Adrenal gland (tissue), 12 donors: ENCODE measurements around the gene MEX3A. TPM values are rescaled to one million over a fixed set of nuclear protein-coding genes. Genes with fewer than 3 reads are reported as not detected.

Experiments used
- DNase-seq, 7 donors: peaks; one replicate each; pipeline ENCODE4 v3.0.0-alpha.2; 2019 to 2020
- H3K27ac ChIP-seq, 5 donors: fragments of 200-600 bp; sonication (generic) in 4 of 5; 1 replicate in 3 of 5; 2 replicates in 2 of 5; pipeline versions ENCODE4 v1.5.1 to v1.8.0; 2016 to 2020; ENCODE audit warnings: mild to moderate bottlenecking in 1 of 5
- H3K27me3 ChIP-seq: fragments of 200-600 bp; 2 replicates; pipeline ENCODE4 v1.8.0; 2021
- H3K36me3 ChIP-seq, 2 donors: fragments of 200-600 bp; replicated peaks in 1 of 2; 1 replicate in 1 of 2; 2 replicates in 1 of 2; pipeline versions ENCODE4 v1.5.1 to v1.8.0; 2018 to 2022
- H3K4me1 ChIP-seq, 2 donors: fragments of 200-600 bp; replicated peaks in 1 of 2; 1 replicate in 1 of 2; 2 replicates in 1 of 2; pipeline versions ENCODE4 v1.5.1 to v1.8.0; 2018 to 2021
- H3K4me3 ChIP-seq, 4 donors: fragments of 200-600 bp; sonication (generic) in 3 of 4; one replicate each; pipeline ENCODE4 v1.5.1; 2016 to 2018
- H3K9me3 ChIP-seq, 3 donors: fragments of 200-600 bp; sonication (generic) in 1 of 3; replicated peaks in 1 of 3; 1 replicate in 2 of 3; 2 replicates in 1 of 3; pipeline versions ENCODE4 v1.5.1 to v1.8.0; 2016 to 2021
- POLR2A ChIP-seq, 2 donors: fragments of 450-650 bp; IDR thresholded peaks; one replicate each; pipeline ENCODE4 v1.6.1; 2017; ENCODE audit warnings: antibody characterized with exemption in 2 of 2, mild to moderate bottlenecking in 2 of 2, moderate library complexity in 1 of 2
- WGBS, 4 donors: extraction: QIAGEN DNeasy Blood & Tissue Kit in 2 of 4; methylation state at CpG; one replicate each; pipeline versions ENCODE4 v1.1.5 to v1.1.7; 2013 to 2017; 5-methylcytosine and 5-hydroxymethylcytosine counted together
- intact Hi-C, 2 donors: fragments of 100-400 bp; cut with DNase I; formaldehyde crosslinking; loops; one replicate each; pipeline versions ENCODE4 v1.14.1 to v1.15.0; 2022 to 2023
- polyA plus RNA-seq, 3 donors: library from polyadenylated mRNA; stranded (reverse); fragments of 200-250 nt in 2 of 3; fragments of 350-450 nt in 1 of 3; fragmentation: Illumina TruSeq in 1 of 3; extraction: RNeasy Lipid Tissue Mini Kit (QIAGEN cat#74804) in 1 of 3; gene quantifications; one replicate each; pipeline ENCODE4 v1.2.3, GENCODE V29; 2013 to 2014
- total RNA-seq, 9 donors: library from RNA; depleted of rRNA in 4 of 9; stranded (reverse); fragments of >200 nt in 4 of 9; fragments of 120-200 nt in 1 of 9; fragmentation: NEBNext Ultra II Directional in 1 of 9; extraction: Animal tissue kit (Norgen Biotek cat#: 25700) in 1 of 9; gene quantifications; one replicate each; pipeline versions ENCODE4 v1.1.0 to v1.2.4, GENCODE V29; 2013 to 2023
- TF ChIP-seq, protein P1 (sequence below), 6 experiments: fragments of 450-650 bp in 4 of 6; fragments of 200-600 bp in 2 of 6; sonication (generic) in 1 of 6; IDR thresholded peaks; 1 replicate in 5 of 6; 2 replicates in 1 of 6; pipeline versions ENCODE4 v1.5.1 to v1.8.0; 2016 to 2021; ENCODE audit warnings: antibody characterized with exemption in 6 of 6, mild to moderate bottlenecking in 2 of 6, moderate library complexity in 1 of 6
- donor health status: healthy with polysubstance abuse.
- donor health status: Bipolar disorder and iron deficiency.
- donor health status: DM: yes; HTN: yes; CAD: no.
- donor health status: DM: no; HTN: no; CAD: no.
- donor health status: DM: no; HTN: no; CAD: no.
- donor health status: DM: yes; HTN: yes; CAD: no.

MEX3A gene
- total and polyA plus RNA-seq, 12 donors = 0.09 to 2.4 (median 0.37) TPM

DNA sequence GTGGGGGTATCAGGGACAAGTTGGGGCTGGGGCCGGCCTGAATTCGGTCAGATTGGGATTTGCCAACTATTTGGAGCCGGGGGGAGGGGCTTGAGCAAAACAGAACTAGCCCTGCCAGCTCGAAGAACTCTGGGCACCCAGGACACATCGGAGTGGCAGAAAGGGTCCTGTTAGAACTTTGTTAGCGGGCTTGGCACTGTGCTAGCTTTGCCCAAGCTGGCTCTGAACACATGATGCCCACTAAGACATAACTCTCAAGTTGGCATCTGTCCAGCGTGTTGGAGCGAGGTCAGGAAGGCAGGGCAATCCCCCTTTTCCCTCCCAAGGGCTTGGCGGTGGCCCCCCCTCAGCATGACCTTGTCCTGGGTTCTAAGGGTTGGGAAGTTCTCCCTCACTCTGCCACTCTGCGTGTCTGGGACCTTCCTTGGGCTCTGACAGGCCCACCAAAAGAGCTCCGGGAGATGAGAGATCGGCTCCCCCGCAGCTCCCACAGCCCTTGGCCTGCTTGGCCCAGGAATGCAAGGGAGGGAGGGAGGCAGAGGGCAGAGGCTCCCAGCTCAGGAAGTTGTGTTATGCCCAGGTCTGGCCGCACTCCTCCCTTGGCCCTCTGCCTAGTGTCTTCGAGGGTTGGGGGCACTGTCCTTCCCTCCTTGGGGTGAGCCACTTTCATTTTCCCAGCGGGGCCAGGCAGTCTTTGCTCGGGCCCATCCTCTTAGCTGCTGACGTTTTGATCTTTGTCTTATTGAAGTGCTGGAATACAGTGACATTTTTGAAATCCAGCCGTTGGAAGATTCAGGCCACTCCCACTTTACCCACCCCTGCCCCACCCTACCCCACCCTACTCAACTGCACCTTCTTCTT is 33.5 kb upstream of the MEX3A start:
- intact Hi-C loops = no loop called here
- Histone ChIP-seq H3K9me3 (no peaks in the 10 kb centered on the region), H3K27me3 (no peaks in the 10 kb centered on the region), H3K36me3 (no peaks in the 10 kb centered on the region), H3K4me1 (peaks cover 53 to 77% of the 10 kb centered on the region in 2 donors), H3K27ac (peak overlapping the region; percentile 83 to 99 (median 97)), H3K4me3 (peak overlapping the region; percentile 85 to 100 (median 94))
- peak; percentile 77 to 88 (median 82) for DNase-seq
- peak; percentile 27 to 81 for TF ChIP-seq POLR2A (IDR thresholded peaks at IDR 0.05)
- TF ChIP-seq, protein P1, sequence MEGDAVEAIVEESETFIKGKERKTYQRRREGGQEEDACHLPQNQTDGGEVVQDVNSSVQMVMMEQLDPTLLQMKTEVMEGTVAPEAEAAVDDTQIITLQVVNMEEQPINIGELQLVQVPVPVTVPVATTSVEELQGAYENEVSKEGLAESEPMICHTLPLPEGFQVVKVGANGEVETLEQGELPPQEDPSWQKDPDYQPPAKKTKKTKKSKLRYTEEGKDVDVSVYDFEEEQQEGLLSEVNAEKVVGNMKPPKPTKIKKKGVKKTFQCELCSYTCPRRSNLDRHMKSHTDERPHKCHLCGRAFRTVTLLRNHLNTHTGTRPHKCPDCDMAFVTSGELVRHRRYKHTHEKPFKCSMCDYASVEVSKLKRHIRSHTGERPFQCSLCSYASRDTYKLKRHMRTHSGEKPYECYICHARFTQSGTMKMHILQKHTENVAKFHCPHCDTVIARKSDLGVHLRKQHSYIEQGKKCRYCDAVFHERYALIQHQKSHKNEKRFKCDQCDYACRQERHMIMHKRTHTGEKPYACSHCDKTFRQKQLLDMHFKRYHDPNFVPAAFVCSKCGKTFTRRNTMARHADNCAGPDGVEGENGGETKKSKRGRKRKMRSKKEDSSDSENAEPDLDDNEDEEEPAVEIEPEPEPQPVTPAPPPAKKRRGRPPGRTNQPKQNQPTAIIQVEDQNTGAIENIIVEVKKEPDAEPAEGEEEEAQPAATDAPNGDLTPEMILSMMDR (IDR thresholded peaks at IDR 0.05) = no peak
- WGBS, 4 donors = 1 to 4% (median 2%) methylated on average over 12 to 19 of the region's 19 CpGs

- WGBS, 4 donors = 0 to 1% (median 0%) methylated on average over 6 to 49 of the region's 49 CpGs
- Histone ChIP-seq H3K4me3 (peak overlapping the region; percentile 85 to 100 (median 94)), H3K27me3 (no peaks in the 10 kb centered on the region), H3K27ac (peak overlapping the region; percentile 83 to 99 (median 97)), H3K9me3 (no peaks in the 10 kb centered on the region), H3K36me3 (no peaks in the 10 kb centered on the region), H3K4me1 (peaks cover 46 to 69% of the 10 kb centered on the region in 2 donors)
- peak in 2 of 7 donors; percentile 53 to 68 for DNase-seq
- intact Hi-C loops = no loop called here
- peak in 1 of 2 donors; percentile 18 for TF ChIP-seq POLR2A (IDR thresholded peaks at IDR 0.05)
- TF ChIP-seq, protein P1 (IDR thresholded peaks at IDR 0.05) = peak in 1 of 6 experiments; percentile 5
Measured at GRCh38 chr1:156114919-156115513, 32.8 kb upstream of the MEX3A start.

GRCh38 chr1:156114101-156114918 is 32.0 kb upstream of the MEX3A start, which contains the start of gene LMNA:
Gene LMNA, plus strand, starts transcription at chr1:156114711. Its CDS starts 208 bp downstream, at chr1:156114919.
- Histone ChIP-seq H3K4me3 (peak within 1 kb of the TSS; percentile 85 to 100 (median 94)), H3K27ac (peak within 1 kb of the TSS; percentile 83 to 99 (median 97)), H3K9me3 (no peaks in the 10 kb centered on the region), H3K36me3 (no peaks in the 10 kb centered on the region), H3K4me1 (peaks cover 39 to 62% of the 10 kb centered on the region in 2 donors), H3K27me3 (no peaks in the 10 kb centered on the region)
- intact Hi-C loops = no loop called here
- DNase-seq = peak; percentile 95 to 99 (median 97)
- 0 to 12% (median 0%) methylated on average over 4 to 37 of the region's 37 CpGs for WGBS, 4 donors
- TF ChIP-seq, protein P1 (IDR thresholded peaks at IDR 0.05) = no peak
- peak; percentile 96 to 99 for TF ChIP-seq POLR2A (IDR thresholded peaks at IDR 0.05)
